SH-SY5Y (cell line): ENCODE measurements around the gene GZF1.

ENCODE experiments used
- GATA2 ChIP-seq: IDR thresholded peaks from 2 replicates; pipeline ENCODE4 v1.6.1; 2011; ENCODE audit warnings: mild to moderate bottlenecking, low read depth, low read length
- GATA3 ChIP-seq: IDR thresholded peaks from 2 replicates; pipeline ENCODE4 v1.6.1; 2011; ENCODE audit warnings: low read depth, mild to moderate bottlenecking, low read length, moderate library complexity

GRCh38 chr20:23410916-23411695 is 49.1 kb downstream of the GZF1 start:
- no peak for TF ChIP-seq GATA2
- no peak for TF ChIP-seq GATA3
